Subcutaneous adipose tissue (tissue), 4 donors: Measurements from ENCODE around the gene FAM210A. TPM values are rescaled to one million over a fixed set of nuclear protein-coding genes. Genes with fewer than 3 reads are reported as not detected.

ENCODE experiments used
- CTCF ChIP-seq: fragments of 450-650 bp; IDR thresholded peaks from one replicate; pipeline ENCODE4 v1.5.1; 2016; ENCODE audit warnings: low read depth, mild to moderate bottlenecking, control low read depth, antibody characterized with exemption, moderate library complexity
- total RNA-seq, 4 donors: library from RNA; depleted of rRNA; stranded (reverse); fragments of >200 nt; gene quantifications; one replicate each; pipeline ENCODE4 v1.1.0, GENCODE V29; 2016

FAM210A gene
- total RNA-seq, 4 donors from 2014 or later, result 4.3 to 14.2 (median 10.7) TPM

DNA sequence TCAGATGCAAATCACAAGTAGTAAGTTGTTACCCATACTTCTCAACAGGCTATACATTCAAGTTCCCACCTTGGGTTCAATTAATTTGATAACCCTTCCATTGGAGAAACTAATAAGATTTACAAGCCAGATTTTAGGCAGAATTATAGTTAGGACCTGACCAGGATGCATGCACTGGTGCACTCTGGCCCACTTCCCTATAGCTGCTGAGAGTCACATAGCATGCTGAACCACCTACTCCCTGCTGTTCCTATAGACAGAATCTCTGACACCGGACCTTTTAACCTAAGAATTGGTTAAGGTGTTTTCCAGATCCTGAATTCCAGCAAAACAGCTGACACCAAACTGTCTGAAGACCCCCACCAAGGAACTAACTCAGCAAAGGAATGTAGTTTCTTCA, 26.2 kb downstream of the FAM210A start:
- no peak for TF ChIP-seq CTCF

GRCh38 chr18:13696961-13697360, 29.4 kb downstream of the FAM210A start:
- no peak for TF ChIP-seq CTCF

DNA sequence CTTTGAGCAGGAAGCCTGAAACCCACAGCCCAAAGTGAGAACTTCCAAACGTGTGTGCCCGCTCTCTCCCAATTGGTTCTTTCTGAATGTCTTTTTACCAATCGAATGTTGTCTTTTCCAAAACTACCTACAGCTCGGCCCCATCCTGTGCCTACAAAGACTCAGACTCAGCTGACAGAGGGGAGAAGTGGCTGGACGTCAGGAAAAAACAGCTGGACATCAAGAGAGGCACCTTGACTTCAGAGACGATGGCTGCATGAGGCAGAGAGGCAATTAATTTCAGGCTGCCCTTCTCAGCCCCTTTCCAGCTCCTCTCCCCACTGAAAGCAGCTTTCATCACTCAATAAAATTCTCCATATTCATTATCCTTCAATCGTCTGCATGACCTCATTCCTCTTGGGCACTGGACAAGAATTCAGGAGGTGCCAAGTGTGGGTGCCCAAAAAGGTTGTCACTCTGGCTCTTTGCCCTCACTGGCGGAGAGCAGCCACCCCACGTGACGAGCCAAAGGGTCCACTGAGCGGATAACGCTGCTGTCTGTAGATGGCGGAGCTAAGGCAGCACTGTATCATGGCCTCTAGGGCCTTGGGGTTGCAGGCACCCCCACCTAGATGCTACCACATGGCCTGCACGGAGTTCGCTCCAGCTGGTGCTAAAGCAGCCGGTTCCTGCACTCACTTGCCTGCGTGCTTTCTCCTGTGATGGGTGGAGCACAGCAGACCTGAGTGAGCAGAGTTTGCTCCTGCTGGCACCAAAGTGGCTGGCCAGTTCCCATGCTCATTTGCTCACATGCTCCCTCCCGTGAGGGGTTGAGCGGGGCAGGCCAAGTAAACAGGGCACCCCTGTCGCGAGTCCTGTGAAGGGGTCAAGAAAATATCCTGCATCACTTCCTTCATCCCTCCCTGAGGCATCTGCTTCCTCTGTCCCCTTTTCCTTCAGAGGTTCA, 37.9 kb downstream of the FAM210A start:
- TF ChIP-seq CTCF, result no peak

- TF ChIP-seq CTCF, result no peak
These were observed 41.8 kb downstream of the FAM210A start for GRCh38 chr18:13684546-13684945.

- TF ChIP-seq CTCF, result no peak
These were observed 44.7 kb downstream of the FAM210A start for GRCh38 chr18:13681701-13682100.

- TF ChIP-seq CTCF, result no peak
These were observed 45.7 kb downstream of the FAM210A start for GRCh38 chr18:13680612-13681011.

DNA sequence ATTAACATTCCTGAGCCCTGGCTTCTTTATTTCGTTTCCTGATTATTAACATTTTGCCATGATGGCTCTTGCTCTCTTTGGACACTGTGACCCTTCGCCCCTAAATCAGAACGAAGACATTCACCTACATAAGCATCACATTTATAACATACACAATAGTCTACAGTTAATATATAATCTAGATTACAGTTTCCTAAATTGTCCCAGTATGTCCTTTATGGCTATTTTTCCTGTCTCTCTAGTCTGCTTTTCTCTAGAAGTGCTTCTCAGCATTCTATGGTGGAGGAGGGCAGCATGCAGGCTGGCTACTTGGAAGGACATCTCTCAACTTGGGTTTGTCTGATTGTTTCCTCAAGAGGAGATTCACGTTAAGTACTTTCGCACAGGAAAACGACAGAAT, 49.9 kb downstream of the FAM210A start:
- no peak for TF ChIP-seq CTCF
